ENCODE results near the gene ATP5F1D. TPM values are rescaled to one million over a fixed set of nuclear protein-coding genes. Genes with fewer than 3 reads are reported as not detected.

ATP5F1D gene
- total and polyA plus RNA-seq, 2 donors (not counting 3 experiments of a cell fraction or from before 2014, with no cell fraction given): 167 to 192 TPM

- no peak overlapping the region for H3K27ac ChIP-seq (ENCODE audit: insufficient read depth, low read depth, low read length)
- H3K36me3 ChIP-seq (ENCODE audit: control insufficient read depth in 2 of 2, extremely low read depth in 1 of 2, insufficient read depth in 2 of 2, low read length in 2 of 2): peaks cover 5 to 14% of the 10 kb centered on the region in 2 experiments
- no peak for DNase-seq (ENCODE audit: low read depth, low spot score)
- no peaks in the 10 kb centered on the region for H3K79me2 ChIP-seq (ENCODE audit: control insufficient read depth, insufficient read depth, low read length)
- no peak overlapping the region for H2AFZ ChIP-seq (ENCODE audit: low read depth, low read length)
- H3K9ac ChIP-seq (replicated peaks; ENCODE audit: extremely low read depth, insufficient read depth, low read length): no peak overlapping the region
- FAIRE-seq: no peak
- no TSS peak for BruUV-seq (replicated peaks)
- no peak for TF ChIP-seq MAX (IDR thresholded peaks at IDR 0.05; ENCODE audit: insufficient read depth, insufficient read length)
- no peak for TF ChIP-seq POLR2AphosphoS5 (IDR thresholded peaks at IDR 0.05; ENCODE audit: insufficient read depth, low read depth, low read length)
- no peak for TF ChIP-seq EZH2 (IDR thresholded peaks at IDR 0.05; ENCODE audit: borderline replicate concordance, low read depth, low read length, severe bottlenecking)
- TF ChIP-seq POLR2A (IDR thresholded peaks at IDR 0.05; ENCODE audit: low read depth, low read length): no peak
- no peak for TF ChIP-seq CTCF (IDR thresholded peaks at IDR 0.05; ENCODE audit: extremely low read depth in 1 of 2, insufficient read depth in 1 of 2, low read depth in 1 of 2, low read length in 2 of 2)
- no peak for TF ChIP-seq FOS (IDR thresholded peaks at IDR 0.05; ENCODE audit: borderline replicate concordance, insufficient read depth, low read length)
- no peak for TF ChIP-seq GATA2 (IDR thresholded peaks at IDR 0.05; ENCODE audit: insufficient read depth, insufficient read length, low read depth, low read length)
- TF ChIP-seq JUN (IDR thresholded peaks at IDR 0.05; ENCODE audit: borderline replicate concordance, insufficient read depth, insufficient read length, low read depth): no peak
- TF ChIP-seq MYC (IDR thresholded peaks at IDR 0.05; ENCODE audit: low read depth, low read length): no peak
- no peaks in the 10 kb centered on the region for H3K27me3 ChIP-seq (ENCODE audit: control insufficient read depth in 2 of 2, insufficient read depth in 2 of 2, low read length in 2 of 2)
- no peaks in the 10 kb centered on the region for H3K9me1 ChIP-seq (replicated peaks; ENCODE audit: control insufficient read depth, extremely low read depth, insufficient read depth, low read length)
- intact Hi-C loops (cut with micrococcal nuclease): no loop called here
- H3K9me3 ChIP-seq (replicated peaks; ENCODE audit: control insufficient read depth, insufficient read depth, low read length): no peaks in the 10 kb centered on the region
- H3K4me2 ChIP-seq (ENCODE audit: insufficient read depth, low read length): no peak overlapping the region
- no peaks in the 10 kb centered on the region for H3K4me1 ChIP-seq (ENCODE audit: control insufficient read depth, extremely low read depth, insufficient read depth, low read length)
- H4K20me1 ChIP-seq (replicated peaks; ENCODE audit: control insufficient read depth, extremely low read depth, insufficient read depth, low read length): no peaks in the 10 kb centered on the region
- ChIA-PET CTCF (interaction anchor here (1.3 to 2.4 kb wide), 2 partner anchors 19 to 112 kb away, joined by 4 to 9 read pairs; no protein-coding TSS in a partner anchor), POLR2A (no interaction called here)
- no peak overlapping the region for H3K4me3 ChIP-seq (replicated peaks in 1 of 3; ENCODE audit: insufficient read depth in 1 of 3, low read depth in 1 of 3, low read length in 3 of 3)
- dilution Hi-C loops (cut with MboI; ENCODE audit: extremely low pct_ligation_motif_present, low sequenced_read_pairs): no loop called here
Measured at GRCh38 chr19:1225440-1226226, 15.9 kb upstream of the ATP5F1D start.

All from endothelial cell of umbilical vein (primary cell).